ENCODE measurements around the gene LIPA.
"Not testable (repeated sequence)": the region's sequence is repeated elsewhere in the genome, so short reads cannot be mapped to it uniquely, and the experiment has no call there.

DNA sequence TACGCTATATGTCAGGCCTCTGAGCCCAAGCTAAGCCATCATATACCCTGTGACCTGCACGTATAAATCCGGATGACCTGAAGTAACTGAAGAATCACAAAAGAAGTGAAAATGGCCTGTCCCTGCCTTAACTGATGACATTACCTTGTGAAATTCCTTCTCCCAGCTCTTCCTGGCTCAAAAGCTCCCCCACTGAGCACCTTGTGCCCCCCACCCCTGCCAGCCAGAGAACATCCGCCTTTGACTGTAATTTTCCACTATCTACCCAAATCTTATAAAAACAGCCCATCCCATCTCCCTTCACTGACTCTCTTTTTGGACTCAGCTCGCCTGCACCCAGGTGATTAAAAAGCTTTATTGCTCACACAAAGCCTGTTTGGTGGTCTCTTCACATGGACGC is 33.1 kb upstream of the LIPA start:
- not testable (repeated sequence) for TF ChIP-seq POLR2A (IDR thresholded peaks at IDR 0.05)
- TF ChIP-seq, protein P1, sequence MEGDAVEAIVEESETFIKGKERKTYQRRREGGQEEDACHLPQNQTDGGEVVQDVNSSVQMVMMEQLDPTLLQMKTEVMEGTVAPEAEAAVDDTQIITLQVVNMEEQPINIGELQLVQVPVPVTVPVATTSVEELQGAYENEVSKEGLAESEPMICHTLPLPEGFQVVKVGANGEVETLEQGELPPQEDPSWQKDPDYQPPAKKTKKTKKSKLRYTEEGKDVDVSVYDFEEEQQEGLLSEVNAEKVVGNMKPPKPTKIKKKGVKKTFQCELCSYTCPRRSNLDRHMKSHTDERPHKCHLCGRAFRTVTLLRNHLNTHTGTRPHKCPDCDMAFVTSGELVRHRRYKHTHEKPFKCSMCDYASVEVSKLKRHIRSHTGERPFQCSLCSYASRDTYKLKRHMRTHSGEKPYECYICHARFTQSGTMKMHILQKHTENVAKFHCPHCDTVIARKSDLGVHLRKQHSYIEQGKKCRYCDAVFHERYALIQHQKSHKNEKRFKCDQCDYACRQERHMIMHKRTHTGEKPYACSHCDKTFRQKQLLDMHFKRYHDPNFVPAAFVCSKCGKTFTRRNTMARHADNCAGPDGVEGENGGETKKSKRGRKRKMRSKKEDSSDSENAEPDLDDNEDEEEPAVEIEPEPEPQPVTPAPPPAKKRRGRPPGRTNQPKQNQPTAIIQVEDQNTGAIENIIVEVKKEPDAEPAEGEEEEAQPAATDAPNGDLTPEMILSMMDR (IDR thresholded peaks at IDR 0.05), result not testable (repeated sequence)
